SK-N-SH (cell line): ENCODE results near the gene A2M. TPM values are rescaled to one million over a fixed set of nuclear protein-coding genes. Genes with fewer than 3 reads are reported as not detected.

Experiments
- CTCF ChIA-PET: fragments of 300-600, 350-600 bp; formaldehyde crosslinking; extraction: SDS; loops from one replicate; lab custom pipeline; 2021; lab: Yijun Ruan, JAX
- POLR2A ChIA-PET: fragments of 350-600 bp; sonication (Branson Sonifier 250); formaldehyde crosslinking; extraction: SDS; loops from one replicate; lab custom pipeline; 2020; ENCODE audit warnings: antibody characterized with exemption, inconsistent platforms; lab: Yijun Ruan, JAX
- DNase-seq: peaks from one replicate; pipeline ENCODE4 v3.0.0; 2012
- H2AFZ ChIP-seq: fragments of 200-600 bp; sonication (generic); 2 replicates; pipeline ENCODE4 v1.8.1; 2016; ENCODE audit warnings: antibody characterized with exemption, mild to moderate bottlenecking, low read depth
- H3F3A ChIP-seq: fragments of 200-600 bp; sonication (generic); replicated peaks from 2 replicates; pipeline ENCODE3; 2016; ENCODE audit warnings: antibody characterized with exemption, mild to moderate bottlenecking; ENCODE audit not compliant: insufficient read depth
- H3K27ac ChIP-seq, 2 experiments: fragments of 200-500 bp in 1 of 2; fragments of 200-600 bp in 1 of 2; sonication (Bioruptor generic) in 1 of 2; sonication (generic), shearing (Covaris generic) in 1 of 2; 2 replicates each; pipeline versions ENCODE4 v1.5.1 to v1.6.1; 2014 to 2016; ENCODE audit warnings: low read depth in 2 of 2, inconsistent platforms in 1 of 2, low read length in 1 of 2, mild to moderate bottlenecking in 1 of 2, mixed read lengths in 1 of 2
- H3K27me3 ChIP-seq: fragments of 200-600 bp; sonication (generic), shearing (Covaris generic); 2 replicates; pipeline ENCODE4 v1.6.1; 2016; ENCODE audit warnings: mixed run types; ENCODE audit not compliant: insufficient read depth
- H3K36me3 ChIP-seq, 2 experiments: fragments of 200-500 bp in 1 of 2; fragments of 200-600 bp in 1 of 2; sonication (Bioruptor generic) in 1 of 2; sonication (generic) in 1 of 2; replicated peaks in 1 of 2; 2 replicates each; pipeline versions ENCODE3 to v1.5.1; 2014 to 2016; ENCODE audit warnings: low read length in 1 of 2, mild to moderate bottlenecking in 1 of 2; ENCODE audit not compliant: insufficient read depth in 2 of 2, control insufficient read depth in 1 of 2
- H3K4me1 ChIP-seq, 2 experiments: fragments of 200-500 bp in 1 of 2; fragments of 200-600 bp in 1 of 2; sonication (Bioruptor generic) in 1 of 2; sonication (generic), shearing (Covaris generic) in 1 of 2; 2 replicates each; pipeline versions ENCODE4 v1.5.1 to v1.6.1; 2014 to 2016; ENCODE audit warnings: low read depth in 1 of 2, low read length in 1 of 2, mixed run types in 1 of 2; ENCODE audit not compliant: insufficient read depth in 2 of 2, control insufficient read depth in 1 of 2
- H3K4me2 ChIP-seq: fragments of 200-600 bp; sonication (generic), shearing (Covaris generic); 2 replicates; pipeline ENCODE4 v1.6.1; 2017; ENCODE audit warnings: mixed run types
- H3K4me3 ChIP-seq, 2 experiments: fragments of 200-500 bp in 1 of 2; fragments of 200-600 bp in 1 of 2; sonication (Bioruptor generic) in 1 of 2; sonication (generic), shearing (Covaris generic) in 1 of 2; 2 replicates each; pipeline versions ENCODE4 v1.5.1 to v1.8.1; 2014 to 2016; ENCODE audit warnings: low read depth in 2 of 2, inconsistent platforms in 1 of 2, low read length in 1 of 2, mild to moderate bottlenecking in 1 of 2, mixed read lengths in 1 of 2, moderate library complexity in 1 of 2
- H3K79me2 ChIP-seq: fragments of 200-600 bp; sonication (generic); 2 replicates; pipeline ENCODE4 v1.8.1; 2017; ENCODE audit warnings: mild to moderate bottlenecking; ENCODE audit not compliant: insufficient read depth
- H3K9ac ChIP-seq: fragments of 200-600 bp; sonication (generic); 2 replicates; pipeline ENCODE4 v1.6.1; 2017; ENCODE audit warnings: mixed run types
- H3K9me2 ChIP-seq: fragments of 200-600 bp; sonication (generic); 2 replicates; pipeline ENCODE4 v1.6.1; 2017; ENCODE audit warnings: mixed run types
- H3K9me3 ChIP-seq: fragments of 200-600 bp; sonication (generic); 2 replicates; pipeline ENCODE4 v1.6.1; 2017; ENCODE audit warnings: mixed run types, mild to moderate bottlenecking, moderate library complexity
- H4K20me1 ChIP-seq: fragments of 200-600 bp; sonication (generic); 2 replicates; pipeline ENCODE4 v1.6.1; 2017; ENCODE audit warnings: mild to moderate bottlenecking, mixed run types; ENCODE audit not compliant: insufficient read depth
- FOXJ3 ChIP-seq: sonication (generic); formaldehyde crosslinking; IDR thresholded peaks from 2 replicates; pipeline ENCODE4 v1.5.1; 2020; ENCODE audit warnings: mild to moderate bottlenecking, missing genetic modification reagents
- GATA2 ChIP-seq: sonication (generic); formaldehyde crosslinking; IDR thresholded peaks from 2 replicates; pipeline ENCODE4 v1.5.0; 2020; ENCODE audit warnings: mild to moderate bottlenecking, missing genetic modification reagents
- MAX ChIP-seq: IDR thresholded peaks from 2 replicates; pipeline ENCODE4 v1.4.0; 2012; ENCODE audit warnings: low read depth
- MEF2A ChIP-seq: IDR thresholded peaks from 2 replicates; pipeline ENCODE4 v1.4.0; 2012; ENCODE audit warnings: low read depth, borderline replicate concordance
- MXI1 ChIP-seq: IDR thresholded peaks from 2 replicates; pipeline ENCODE4 v1.6.1; 2012; ENCODE audit warnings: mild to moderate bottlenecking, low read depth, low read length, improper control_type of control experiment
- NFIC ChIP-seq: IDR thresholded peaks from 2 replicates; pipeline ENCODE4 v1.4.0; 2012; ENCODE audit warnings: borderline replicate concordance
- PBX3 ChIP-seq: IDR thresholded peaks from 2 replicates; pipeline ENCODE4; 2012
- POLR2AphosphoS5 ChIP-seq: IDR thresholded peaks from 2 replicates; pipeline ENCODE4 v1.6.1; 2012; ENCODE audit warnings: low read depth, low read length
- RAD21 ChIP-seq: IDR thresholded peaks from 2 replicates; pipeline ENCODE4 v1.6.1; 2012; ENCODE audit warnings: mild to moderate bottlenecking, low read length
- RCOR1 ChIP-seq: fragments of 150-350 bp; IDR thresholded peaks from 2 replicates; pipeline ENCODE4 v1.6.1; 2017; ENCODE audit warnings: antibody characterized with exemption, low read length
- RXRA ChIP-seq: IDR thresholded peaks from 2 replicates; pipeline ENCODE4 v1.4.0; 2012; ENCODE audit warnings: low read depth, mild to moderate bottlenecking, borderline replicate concordance
- TAF1 ChIP-seq: IDR thresholded peaks from 2 replicates; pipeline ENCODE4 v1.6.1; 2012; ENCODE audit warnings: low read depth, mild to moderate bottlenecking, low read length, moderate library complexity, borderline replicate concordance
- YY1 ChIP-seq: IDR thresholded peaks from 2 replicates; pipeline ENCODE4 v1.4.0; 2012; ENCODE audit warnings: low read depth, mild to moderate bottlenecking
- WGBS: methylation state at CpG from one replicate; pipeline ENCODE4 v1.1.6; 2017; ENCODE audit warnings: low lambda C conversion rate; 5-methylcytosine and 5-hydroxymethylcytosine counted together
- polyA plus RNA-seq, 3 experiments: library from polyadenylated mRNA; depleted of rRNA; stranded (reverse); fragments of >200 nt; gene quantifications; 2 replicates each; pipeline ENCODE4 v1.2.3, GENCODE V29; 2012
- TF ChIP-seq, protein P1 (sequence below): IDR thresholded peaks from 2 replicates; pipeline ENCODE4 v1.4.0; 2012; ENCODE audit warnings: low read depth, borderline replicate concordance
- TF ChIP-seq, protein P2 (sequence below): fragments of 150-350 bp; IDR thresholded peaks from 2 replicates; pipeline ENCODE4 v1.6.1; 2016; ENCODE audit warnings: mild to moderate bottlenecking, low read depth, low read length

The A2M gene
- polyA plus RNA-seq, 1 of the 3 experiments (the other 2 are of a cell fraction) = not detected

DNA sequence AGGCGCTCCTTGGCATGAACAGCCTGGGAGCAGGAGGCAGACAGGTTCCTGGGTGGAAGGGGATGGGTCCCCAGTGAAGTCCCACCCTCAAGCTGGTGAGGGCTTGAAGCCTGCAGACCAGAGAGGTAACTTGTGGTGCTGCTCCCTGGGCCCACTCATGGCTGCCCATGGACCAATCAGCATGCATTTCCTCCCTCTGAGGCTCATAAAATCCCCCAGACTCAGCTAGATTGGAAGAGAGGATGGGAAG, 50.2 kb downstream of the A2M start:
- H3K36me3 ChIP-seq = no peaks in the 10 kb centered on the region
- H3K4me1 ChIP-seq = no peaks in the 10 kb centered on the region; a peak in 1 of 4 replicates
- H3K4me3 ChIP-seq = no peak overlapping the region
- no peak for TF ChIP-seq TAF1
- no peak for TF ChIP-seq GATA2 (CRISPR knock-in tag)
- no peak for TF ChIP-seq YY1
- TF ChIP-seq POLR2AphosphoS5 = no peak
- TF ChIP-seq MAX = no peak
- no peak for TF ChIP-seq RXRA
- no peak for TF ChIP-seq PBX3
- no peak for TF ChIP-seq RCOR1
- TF ChIP-seq FOXJ3 (CRISPR knock-in tag) = no peak
- TF ChIP-seq RAD21 = no peak
- TF ChIP-seq MXI1 = no peak
- TF ChIP-seq, protein P1, sequence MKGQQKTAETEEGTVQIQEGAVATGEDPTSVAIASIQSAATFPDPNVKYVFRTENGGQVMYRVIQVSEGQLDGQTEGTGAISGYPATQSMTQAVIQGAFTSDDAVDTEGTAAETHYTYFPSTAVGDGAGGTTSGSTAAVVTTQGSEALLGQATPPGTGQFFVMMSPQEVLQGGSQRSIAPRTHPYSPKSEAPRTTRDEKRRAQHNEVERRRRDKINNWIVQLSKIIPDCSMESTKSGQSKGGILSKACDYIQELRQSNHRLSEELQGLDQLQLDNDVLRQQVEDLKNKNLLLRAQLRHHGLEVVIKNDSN = no peak
- no peak for TF ChIP-seq MEF2A
- TF ChIP-seq, protein P2, sequence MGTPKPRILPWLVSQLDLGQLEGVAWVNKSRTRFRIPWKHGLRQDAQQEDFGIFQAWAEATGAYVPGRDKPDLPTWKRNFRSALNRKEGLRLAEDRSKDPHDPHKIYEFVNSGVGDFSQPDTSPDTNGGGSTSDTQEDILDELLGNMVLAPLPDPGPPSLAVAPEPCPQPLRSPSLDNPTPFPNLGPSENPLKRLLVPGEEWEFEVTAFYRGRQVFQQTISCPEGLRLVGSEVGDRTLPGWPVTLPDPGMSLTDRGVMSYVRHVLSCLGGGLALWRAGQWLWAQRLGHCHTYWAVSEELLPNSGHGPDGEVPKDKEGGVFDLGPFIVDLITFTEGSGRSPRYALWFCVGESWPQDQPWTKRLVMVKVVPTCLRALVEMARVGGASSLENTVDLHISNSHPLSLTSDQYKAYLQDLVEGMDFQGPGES = no peak
- no peak for TF ChIP-seq NFIC
- H3K9me3 ChIP-seq = no peaks in the 10 kb centered on the region
- no peak overlapping the region for H3K4me2 ChIP-seq
- POLR2A ChIA-PET = no interaction called here
- CTCF ChIA-PET = interaction anchor here (1.4 to 3.4 kb wide), 4 partner anchors 10 to 265 kb away, joined by 3 to 27 read pairs (median 7); no protein-coding TSS in a partner anchor
- H3K27ac ChIP-seq = no peak overlapping the region
- H3K27me3 ChIP-seq = no peaks in the 10 kb centered on the region
- no peaks in the 10 kb centered on the region for H3K9me2 ChIP-seq
- DNase-seq = no peak
- H2AFZ ChIP-seq = no peak overlapping the region
- no peaks in the 10 kb centered on the region for H3K79me2 ChIP-seq
- no CpG with 5 or more reads among the region's 1 CpG for WGBS
- H3K9ac ChIP-seq = no peak overlapping the region
- H4K20me1 ChIP-seq = no peaks in the 10 kb centered on the region
- no peaks in the 10 kb centered on the region for H3F3A ChIP-seq
